ENCODE results near the gene BBS9. TPM values are rescaled to one million over a fixed set of nuclear protein-coding genes. Genes with fewer than 3 reads are reported as not detected.

The BBS9 gene
- total RNA-seq, 1 experiment from 2014 or later, result 14.3 TPM

DNA sequence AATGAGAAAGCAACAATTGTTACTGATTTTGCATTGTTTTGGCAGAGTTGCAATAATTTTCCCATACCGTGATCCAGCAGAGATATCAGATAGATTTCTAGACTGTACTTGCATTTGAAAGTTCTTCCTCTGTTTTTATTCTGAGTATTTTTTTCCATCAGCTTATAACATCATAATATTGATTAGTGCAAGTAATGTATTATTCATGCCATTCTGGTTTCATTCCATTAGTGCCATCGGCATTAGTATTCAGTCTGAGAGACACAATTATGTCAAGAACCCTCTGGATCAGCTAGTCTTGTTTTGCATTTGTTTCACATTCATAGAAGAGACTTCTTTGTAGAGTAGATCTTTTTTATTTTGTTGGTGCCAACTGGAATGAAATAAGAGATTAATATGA is 304.0 kb downstream of the BBS9 start:
- DNase-seq (ENCODE audit: low read depth), result no peak
- in situ Hi-C loops (cut with HindIII; ENCODE audit: low pct_unique_long_range_greater_than_20kb, low sequenced_read_pairs), result no loop called here

DNA sequence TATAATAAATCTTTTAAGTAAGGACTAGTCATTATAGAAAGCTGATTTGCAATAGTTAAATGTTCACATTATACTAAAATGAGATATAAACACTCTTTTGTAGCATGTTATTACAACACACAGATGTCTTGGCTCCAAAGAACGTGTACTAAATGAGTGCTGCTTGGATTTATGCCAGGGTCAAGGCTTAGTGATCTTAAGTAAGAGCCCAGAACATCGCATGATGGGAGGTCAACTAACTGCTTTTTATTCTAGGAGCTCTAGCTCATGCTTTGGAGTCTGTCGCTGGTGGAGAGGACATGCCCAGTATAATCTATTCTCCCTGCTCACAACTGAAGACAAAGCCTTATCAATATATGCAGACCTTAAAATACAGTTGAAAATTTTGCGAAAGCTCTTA is 315.1 kb downstream of the BBS9 start:
- no peak for DNase-seq (ENCODE audit: low read depth)
- in situ Hi-C loops (cut with HindIII; ENCODE audit: low pct_unique_long_range_greater_than_20kb, low sequenced_read_pairs), result no loop called here

DNA sequence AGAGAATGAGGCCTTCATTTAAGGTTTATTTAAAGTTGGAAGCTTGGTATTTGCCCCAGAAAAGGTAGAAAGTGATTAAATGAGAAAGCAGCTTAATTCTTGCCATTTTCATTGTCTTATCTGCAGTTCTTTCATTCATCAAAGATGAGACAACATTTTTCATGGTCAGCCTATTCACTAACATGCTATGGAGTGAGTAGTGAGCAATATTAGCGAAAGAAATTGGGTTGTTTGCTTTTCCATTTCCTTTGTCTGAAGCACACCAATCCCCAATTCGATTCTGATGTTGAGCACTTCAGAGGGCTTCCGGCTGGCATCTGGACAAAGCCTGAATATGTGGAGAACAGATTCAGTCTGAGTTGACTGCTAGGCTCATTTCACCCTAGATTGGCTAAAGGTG is 317.2 kb downstream of the BBS9 start:
- no peak for DNase-seq (ENCODE audit: low read depth)
- in situ Hi-C loops (cut with HindIII; ENCODE audit: low pct_unique_long_range_greater_than_20kb, low sequenced_read_pairs), result no loop called here

DNA sequence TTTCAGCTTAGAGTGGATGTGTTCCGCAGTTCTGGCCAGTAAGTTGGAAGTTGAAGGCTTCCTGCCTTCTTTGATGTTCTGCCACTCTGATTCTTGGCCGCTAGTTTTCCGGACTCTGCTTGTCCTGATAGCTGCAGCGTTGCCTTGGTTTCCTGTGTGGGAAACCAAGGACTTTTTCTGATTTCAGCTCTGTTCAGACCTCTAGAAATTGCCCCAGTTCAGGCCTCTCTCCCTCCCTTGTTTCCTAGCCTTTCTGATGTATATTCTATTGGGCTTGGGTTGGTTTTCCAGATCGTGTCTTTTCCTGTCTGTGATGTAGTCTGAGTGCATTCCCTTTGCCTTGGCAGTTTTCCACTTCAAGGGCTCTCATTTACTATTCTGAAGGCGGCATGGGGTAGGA is 318.7 kb downstream of the BBS9 start:
- no peak for DNase-seq (ENCODE audit: low read depth)
- in situ Hi-C loops (cut with HindIII; ENCODE audit: low pct_unique_long_range_greater_than_20kb, low sequenced_read_pairs), result no loop called here

DNA sequence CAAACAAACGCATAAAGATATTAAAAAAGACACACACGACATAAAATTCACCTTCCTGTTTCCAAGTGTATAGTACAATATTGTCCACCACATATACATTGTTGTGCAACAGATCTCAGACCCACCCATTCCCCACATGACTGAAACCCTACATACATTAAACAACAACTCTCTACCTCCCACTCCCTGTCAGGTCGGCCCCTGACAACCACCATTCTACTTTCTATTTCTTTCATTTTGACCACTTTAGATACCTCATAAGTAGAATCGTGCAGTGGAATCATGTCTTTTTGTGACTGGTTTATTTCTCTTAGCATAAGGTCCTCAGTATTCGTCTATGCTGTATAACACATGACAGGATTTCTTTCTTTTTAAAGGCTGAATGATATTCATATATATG is 320.5 kb downstream of the BBS9 start:
- in situ Hi-C loops (cut with HindIII; ENCODE audit: low pct_unique_long_range_greater_than_20kb, low sequenced_read_pairs), result no loop called here

DNA sequence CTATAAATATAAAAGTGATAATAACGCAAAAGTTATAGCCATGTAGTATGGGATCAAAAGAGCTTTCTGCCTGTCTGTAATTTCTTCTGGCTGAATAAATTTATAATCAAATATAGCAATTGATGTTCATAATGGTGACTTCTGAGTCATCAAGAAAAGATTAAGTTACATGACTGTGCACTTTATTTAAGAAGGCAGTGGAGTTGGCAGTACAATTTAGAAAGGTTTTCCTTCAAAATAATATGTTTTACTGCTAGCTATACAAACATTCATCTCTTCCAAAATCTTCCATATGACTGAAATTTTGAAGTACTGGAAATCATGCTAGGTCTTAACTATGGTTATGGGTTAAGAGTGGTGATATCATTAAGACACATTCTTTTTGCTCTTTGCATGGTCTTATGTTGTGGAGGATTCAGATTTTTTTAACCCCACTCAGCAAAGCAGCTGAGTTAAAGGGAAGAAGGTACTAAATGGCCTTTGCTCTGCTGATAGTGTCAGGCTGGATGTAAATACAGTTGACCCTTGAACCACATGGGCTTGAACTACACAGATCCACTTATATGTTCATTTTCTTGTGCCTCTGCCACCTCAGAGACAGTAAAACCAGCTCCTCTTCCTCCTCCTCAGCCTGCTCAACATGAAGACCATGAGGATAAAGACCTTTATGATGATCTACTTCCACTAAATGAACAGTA is 323.6 kb downstream of the BBS9 start:
- peak; percentile 12 for DNase-seq (ENCODE audit: low read depth)
- in situ Hi-C loops (cut with HindIII; ENCODE audit: low pct_unique_long_range_greater_than_20kb, low sequenced_read_pairs), result no loop called here

More for the DNA sequence above, 320.5 kb downstream of the BBS9 start:
- no peak for DNase-seq (ENCODE audit: low read depth)

DNA sequence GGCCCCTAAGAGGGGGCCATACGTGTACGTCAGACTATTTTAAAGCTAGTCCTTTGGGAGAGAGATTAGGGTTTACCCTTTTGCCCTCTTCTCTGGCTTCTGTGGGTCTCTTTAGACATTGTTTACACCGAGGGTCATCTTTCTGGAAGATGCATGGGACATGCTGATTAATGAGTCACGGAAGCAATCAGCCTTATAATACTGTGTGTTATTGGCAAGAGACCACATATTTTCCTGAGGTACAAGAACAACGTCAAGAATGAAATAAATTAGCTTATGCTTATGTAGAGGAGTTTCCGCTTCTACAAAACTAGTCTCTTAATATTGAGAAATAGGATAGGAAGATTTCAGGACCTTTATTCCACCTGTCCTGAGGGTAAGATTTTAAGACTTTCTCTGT is 327.7 kb downstream of the BBS9 start:
- no peak for DNase-seq (ENCODE audit: low read depth)
- in situ Hi-C loops (cut with HindIII; ENCODE audit: low pct_unique_long_range_greater_than_20kb, low sequenced_read_pairs), result no loop called here

DNA sequence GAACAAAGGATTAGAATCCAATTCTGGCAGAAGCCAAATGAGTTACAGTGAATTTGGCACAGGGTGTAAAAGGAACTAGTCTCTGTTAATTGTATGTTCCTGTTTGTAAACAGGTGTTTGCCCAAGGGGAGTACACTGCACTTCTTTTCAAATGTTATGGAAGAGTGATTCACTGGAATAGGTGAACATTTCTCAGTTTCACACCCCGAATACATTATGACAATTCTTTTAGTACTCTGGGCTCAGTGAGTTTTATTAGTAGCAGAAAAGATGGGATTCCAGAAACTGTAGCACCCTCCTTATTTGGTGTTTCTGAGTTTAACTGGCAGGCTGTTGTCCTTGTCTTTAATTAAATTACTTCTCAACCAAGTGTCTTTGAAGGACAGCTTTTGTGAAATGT is 329.2 kb downstream of the BBS9 start:
- DNase-seq (ENCODE audit: low read depth), result no peak
- in situ Hi-C loops (cut with HindIII; ENCODE audit: low pct_unique_long_range_greater_than_20kb, low sequenced_read_pairs), result no loop called here

DNA sequence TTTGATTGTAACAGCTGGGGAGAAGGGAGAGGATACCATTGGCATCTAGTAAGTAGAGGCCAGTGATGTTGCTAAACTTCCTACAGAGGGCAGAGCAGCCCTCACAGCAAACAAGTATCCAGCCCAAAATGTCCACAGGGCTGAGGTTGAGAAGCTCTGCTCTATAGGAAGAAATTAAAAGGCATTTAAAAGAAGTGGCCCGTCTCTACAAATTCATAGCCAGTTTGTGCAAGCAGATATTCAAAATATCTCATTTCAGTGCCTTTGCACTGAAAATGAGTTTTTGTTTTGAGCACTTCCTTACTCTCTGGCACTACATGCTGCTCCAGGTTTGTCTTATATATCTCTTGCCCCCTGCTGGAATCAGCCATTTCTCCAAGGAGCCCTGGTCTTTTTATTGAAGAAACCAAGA is 330.0 kb downstream of the BBS9 start:
- in situ Hi-C loops (cut with HindIII; ENCODE audit: low pct_unique_long_range_greater_than_20kb, low sequenced_read_pairs), result no loop called here
- DNase-seq (ENCODE audit: low read depth), result peak; percentile 65

DNA sequence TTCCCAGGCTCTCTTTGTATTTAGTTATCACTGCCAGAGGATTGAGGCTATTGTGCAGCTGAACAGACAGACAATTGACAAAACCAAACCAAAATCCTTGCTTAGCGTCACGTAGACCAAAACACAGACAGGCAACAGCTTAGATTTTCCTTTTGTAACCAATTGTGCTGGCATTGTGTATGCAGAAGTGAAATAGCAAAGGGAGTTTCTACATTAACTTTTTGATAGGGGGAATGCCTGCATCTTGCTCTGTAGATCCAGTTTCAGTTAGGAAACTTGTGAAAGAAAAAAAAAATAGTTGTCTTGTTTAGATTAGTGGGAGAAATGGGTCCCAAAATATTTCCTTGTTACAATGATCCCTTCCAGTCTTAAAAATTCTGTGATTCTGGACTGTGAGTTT is 333.8 kb downstream of the BBS9 start:
- no peak for DNase-seq (ENCODE audit: low read depth)
- in situ Hi-C loops (cut with HindIII; ENCODE audit: low pct_unique_long_range_greater_than_20kb, low sequenced_read_pairs), result no loop called here

DNA sequence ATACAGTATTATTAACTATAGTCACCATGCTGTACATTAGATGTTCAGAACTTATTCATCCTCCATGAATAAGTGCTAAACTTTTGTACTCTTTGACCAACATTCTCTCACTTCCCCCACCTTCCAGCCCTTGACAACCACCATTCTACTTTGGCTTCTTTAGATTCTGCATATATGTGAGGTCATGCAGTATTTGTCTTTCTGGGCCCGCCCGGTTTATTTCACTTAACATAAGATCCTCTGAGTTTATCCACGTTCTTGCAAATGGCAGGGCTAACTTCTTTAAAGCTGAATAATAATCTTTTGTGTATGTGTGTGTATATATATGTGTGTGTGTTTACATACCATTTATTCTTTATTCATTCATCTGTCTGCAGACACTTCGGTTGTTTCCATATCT is 336.8 kb downstream of the BBS9 start:
- in situ Hi-C loops (cut with HindIII; ENCODE audit: low pct_unique_long_range_greater_than_20kb, low sequenced_read_pairs), result no loop called here
- no peak for DNase-seq (ENCODE audit: low read depth)

DNA sequence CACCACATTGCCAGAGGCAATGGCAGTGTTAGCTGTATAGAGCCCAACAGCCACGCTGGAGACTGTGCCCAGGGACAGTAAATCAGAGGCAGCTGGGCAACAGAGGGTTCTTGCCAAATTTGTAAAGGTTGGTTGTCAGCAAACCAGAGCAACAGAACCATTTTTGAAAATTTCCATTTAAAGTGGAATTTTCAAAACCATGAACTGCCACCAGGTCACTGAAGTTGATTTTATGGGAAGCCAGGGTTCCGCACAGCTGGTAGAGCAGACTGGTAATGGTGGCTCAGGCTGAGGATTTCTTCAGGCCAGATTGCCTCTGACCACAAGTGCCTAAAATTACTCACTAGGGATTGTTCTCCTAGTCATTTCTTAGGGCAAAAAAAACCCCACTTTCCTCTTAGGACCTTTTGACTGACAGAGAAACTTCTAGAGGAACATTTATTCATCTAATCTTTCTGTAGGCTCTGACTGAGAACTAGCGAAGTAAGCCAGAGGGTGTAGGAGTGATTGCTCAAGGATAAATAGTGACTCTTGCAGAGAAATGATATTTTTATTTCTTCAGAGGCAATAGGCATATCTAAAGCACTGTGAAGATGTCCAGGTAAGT is 342.4 kb downstream of the BBS9 start:
- DNase-seq (ENCODE audit: low read depth), result no peak
- in situ Hi-C loops (cut with HindIII; ENCODE audit: low pct_unique_long_range_greater_than_20kb, low sequenced_read_pairs), result no loop called here

DNA sequence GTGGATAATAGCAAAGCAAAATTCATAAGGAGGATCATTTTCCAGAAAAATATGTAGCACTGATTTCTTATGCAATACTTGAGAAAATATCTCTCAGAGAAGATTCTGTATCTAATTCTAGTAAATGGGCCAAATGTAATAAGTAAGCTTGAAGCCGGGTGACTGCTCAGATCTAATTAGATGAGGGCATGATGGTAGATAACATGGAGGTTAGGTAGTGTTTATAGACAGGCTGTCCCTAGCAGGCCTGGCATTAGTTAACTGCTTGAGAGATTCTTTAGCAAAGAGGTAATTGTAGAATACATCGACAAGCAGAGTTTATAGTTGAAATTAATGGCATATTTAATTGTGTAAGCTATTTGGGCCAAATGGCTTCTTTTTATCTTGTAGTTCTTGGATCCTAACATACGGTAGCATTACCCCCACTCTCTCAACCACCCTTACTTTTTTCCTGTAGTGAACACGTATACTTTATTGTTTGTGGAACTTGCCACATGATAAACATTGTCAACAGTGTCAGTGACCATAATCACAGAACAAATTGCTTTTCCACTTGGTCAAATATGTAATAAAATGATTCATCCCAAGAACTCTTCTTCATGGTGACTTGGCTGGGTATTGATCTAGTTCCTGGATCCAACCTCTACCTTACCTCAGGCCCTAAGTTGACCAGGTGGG is 343.1 kb downstream of the BBS9 start:
- no peak for DNase-seq (ENCODE audit: low read depth)
- in situ Hi-C loops (cut with HindIII; ENCODE audit: low pct_unique_long_range_greater_than_20kb, low sequenced_read_pairs), result no loop called here

DNA sequence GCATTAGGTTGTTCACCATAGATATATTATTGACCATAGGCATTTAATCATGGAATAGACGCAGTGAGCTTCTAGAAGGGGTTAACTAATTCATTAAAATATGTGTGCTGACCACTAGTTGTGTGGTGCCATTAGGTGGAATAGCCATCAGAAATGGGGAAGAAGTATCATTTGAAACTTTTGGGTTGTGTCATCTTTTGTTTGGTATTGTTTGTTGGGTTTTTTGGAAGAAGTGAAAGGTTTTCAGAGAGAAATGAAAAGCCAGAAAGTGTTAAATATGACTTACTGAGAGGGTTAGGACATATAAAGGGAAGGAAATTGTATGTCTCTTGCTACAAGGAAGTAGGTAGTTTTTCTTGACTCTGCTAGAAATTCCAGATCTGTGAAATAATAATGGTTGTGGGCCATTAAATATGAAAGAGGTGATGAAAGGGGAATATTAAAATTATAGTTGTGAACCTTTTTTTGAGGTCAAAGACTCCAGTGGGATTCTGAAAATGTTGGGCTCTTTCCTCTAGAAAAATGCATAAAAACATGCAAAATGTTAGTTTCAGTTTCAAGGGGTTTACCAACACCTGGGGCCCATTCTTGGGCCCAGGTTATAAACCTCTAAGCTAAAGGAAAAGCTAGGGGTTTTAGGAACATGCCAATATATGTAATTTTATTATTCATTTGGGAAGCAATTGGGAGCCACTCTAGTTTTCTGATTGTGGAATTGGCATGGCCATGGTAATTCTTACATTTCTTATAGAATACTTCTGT is 348.5 kb downstream of the BBS9 start:
- no peak for DNase-seq (ENCODE audit: low read depth)
- in situ Hi-C loops (cut with HindIII; ENCODE audit: low pct_unique_long_range_greater_than_20kb, low sequenced_read_pairs), result loop anchor here (25.0 kb wide), 1 partner anchor 434 kb away; the partner anchor contains the start of gene BMPER

DNA sequence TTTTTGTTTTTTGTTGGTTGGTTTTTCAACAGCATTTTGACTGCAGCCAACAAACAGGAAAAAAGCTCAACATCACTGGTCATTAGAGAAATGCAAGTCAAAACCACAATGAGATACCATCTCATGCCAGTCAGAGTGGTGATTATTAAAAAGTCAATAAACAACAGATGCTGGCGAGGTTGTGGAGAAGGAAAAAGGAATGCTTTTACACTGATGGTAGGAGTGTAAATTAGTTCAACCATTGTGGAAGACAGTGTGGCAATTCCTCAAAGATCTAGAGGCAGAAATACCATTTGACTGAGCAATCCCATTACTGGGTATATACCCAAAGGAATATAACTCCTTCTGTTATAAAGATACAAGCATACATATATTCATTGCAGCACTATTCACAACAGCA is 355.1 kb downstream of the BBS9 start:
- in situ Hi-C loops (cut with HindIII; ENCODE audit: low pct_unique_long_range_greater_than_20kb, low sequenced_read_pairs), result loop anchor here (25.0 kb wide), 1 partner anchor 428 kb away; the partner anchor contains the start of gene BMPER
- DNase-seq (ENCODE audit: low read depth), result peak; percentile 6

DNA sequence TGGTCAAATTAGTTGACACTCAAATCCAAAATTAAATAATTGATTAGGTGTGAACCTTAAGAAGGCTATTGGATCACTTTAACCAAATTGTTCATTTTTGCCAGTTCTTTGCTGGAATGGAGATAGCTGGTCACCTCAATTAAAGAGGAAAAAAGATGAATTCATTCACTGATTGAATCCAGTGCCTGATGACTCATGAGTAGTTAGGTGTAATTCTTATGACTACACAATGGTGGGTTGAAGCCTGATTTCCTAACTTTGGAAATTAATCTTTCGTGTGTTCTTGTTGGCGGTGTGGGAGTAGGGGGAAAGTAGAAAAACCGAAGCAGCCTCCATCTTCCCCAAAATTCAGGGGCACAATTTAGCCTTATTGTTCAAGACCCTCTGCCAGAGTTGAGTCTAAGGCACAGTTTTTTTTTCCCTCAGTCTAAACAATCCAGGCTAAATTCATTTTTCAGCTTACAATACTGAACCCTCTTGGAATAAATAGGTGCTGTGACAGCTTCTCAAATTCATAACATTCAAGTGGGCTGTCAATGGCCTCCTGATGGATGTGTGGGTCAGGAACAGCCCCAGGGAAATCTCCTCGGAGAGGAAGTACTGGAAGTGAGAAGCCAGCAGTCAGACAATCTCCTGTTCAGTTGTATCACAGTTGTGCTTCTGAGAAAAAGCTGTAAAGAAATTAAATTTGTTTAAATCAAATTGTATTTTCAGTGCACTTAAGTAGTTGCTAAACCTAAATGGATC is 356.6 kb downstream of the BBS9 start:
- in situ Hi-C loops (cut with HindIII; ENCODE audit: low pct_unique_long_range_greater_than_20kb, low sequenced_read_pairs), result loop anchor here (25.0 kb wide), 1 partner anchor 426 kb away; the partner anchor contains the start of gene BMPER
- no peak for DNase-seq (ENCODE audit: low read depth)

DNA sequence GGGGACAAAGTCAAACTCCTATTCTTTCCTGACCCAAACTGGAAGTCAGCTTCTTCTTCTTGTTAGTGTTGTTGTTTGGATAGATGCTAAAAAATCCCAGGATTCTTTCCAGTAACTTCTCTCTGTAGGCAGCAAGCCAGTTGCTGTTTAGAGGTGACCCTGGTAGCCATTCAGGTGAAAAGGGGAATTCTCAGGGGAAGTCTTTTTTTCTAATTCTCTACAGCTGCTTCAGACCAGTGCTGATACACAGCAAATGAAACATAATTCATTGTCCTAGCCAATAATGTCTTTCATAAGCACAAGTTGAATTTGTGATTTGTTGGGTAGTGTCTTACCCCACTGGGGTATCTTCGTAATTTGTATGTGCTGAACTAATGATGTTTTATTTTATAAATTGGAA is 357.3 kb downstream of the BBS9 start:
- DNase-seq (ENCODE audit: low read depth), result no peak
- in situ Hi-C loops (cut with HindIII; ENCODE audit: low pct_unique_long_range_greater_than_20kb, low sequenced_read_pairs), result loop anchor here (25.0 kb wide), 1 partner anchor 426 kb away; the partner anchor contains the start of gene BMPER
